Esophagus mucosa (tissue), 1 donor: Measurements from ENCODE around the gene RIPOR1. TPM values are rescaled to one million over a fixed set of nuclear protein-coding genes. Genes with fewer than 3 reads are reported as not detected.
A peak's percentile ranks its signal among the peaks of the same experiment; 100 is the strongest.
"Not testable (repeated sequence)": the region's sequence is repeated elsewhere in the genome, so short reads cannot be mapped to it uniquely, and the experiment has no call there.

ENCODE experiments used
- ATAC-seq: fragments of 200-7000 bp; cut with Tn5 transposase; one replicate; pipeline ENCODE4 v1.9.1; 2020
- total RNA-seq: library from RNA; stranded (reverse); gene quantifications from one replicate; pipeline ENCODE4 v1.2.4, GENCODE V29; 2023
- donor health status: DM: yes; HTN: yes; CAD: no.

The RIPOR1 gene
- 14.3 TPM for total RNA-seq

GRCh38 chr16:67528222-67528869 is at the start of gene RIPOR1:
RIPOR1 (plus strand) TSS chr16:67528829; CDS start chr16:67538447, 9,618 bp downstream.
- peak; percentile 8 for ATAC-seq

DNA sequence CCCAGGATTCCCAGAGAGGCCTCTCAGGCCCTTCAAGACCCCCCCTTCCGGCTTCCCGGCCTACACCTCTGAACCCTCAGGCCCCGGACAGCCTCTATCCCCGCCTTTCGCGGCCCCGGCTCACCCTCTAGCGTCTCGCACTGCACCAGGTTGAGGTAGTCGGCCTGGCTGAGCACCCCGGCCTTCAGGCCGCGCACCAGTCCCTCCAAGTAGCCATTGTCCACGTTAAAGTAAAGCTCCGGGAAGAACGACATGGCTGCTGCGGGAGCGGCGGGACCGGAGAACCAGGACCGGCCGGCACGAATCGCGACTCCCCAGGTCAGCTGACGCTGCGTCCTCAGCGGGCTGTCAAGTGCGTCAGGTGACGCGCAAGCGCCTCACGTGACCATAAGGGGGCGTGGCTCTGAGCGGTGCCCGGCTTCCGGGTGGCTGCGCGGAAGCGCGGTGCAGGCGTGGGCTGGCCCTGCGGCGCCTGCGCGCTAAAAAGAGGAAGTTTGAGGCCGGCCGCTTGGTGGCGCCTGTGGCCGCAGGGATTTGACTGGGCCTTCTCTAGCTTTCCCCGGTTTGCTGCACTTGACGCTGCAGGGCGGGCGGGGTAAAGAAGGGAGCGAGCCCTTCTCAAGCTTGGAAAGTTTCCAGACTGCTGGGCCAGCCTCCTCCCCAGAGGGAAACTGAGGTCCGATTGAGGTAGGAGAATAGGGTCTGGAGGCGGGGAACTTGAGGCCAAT is 47.6 kb upstream of the RIPOR1 start, which contains the start of gene ATP6V0D1:
Gene ATP6V0D1, minus strand, starts transcription at position 325 of the 728 bp plus-strand sequence. Its CDS starts 71 bp downstream, at position 254.
- ATAC-seq, result peak; percentile 95

DNA sequence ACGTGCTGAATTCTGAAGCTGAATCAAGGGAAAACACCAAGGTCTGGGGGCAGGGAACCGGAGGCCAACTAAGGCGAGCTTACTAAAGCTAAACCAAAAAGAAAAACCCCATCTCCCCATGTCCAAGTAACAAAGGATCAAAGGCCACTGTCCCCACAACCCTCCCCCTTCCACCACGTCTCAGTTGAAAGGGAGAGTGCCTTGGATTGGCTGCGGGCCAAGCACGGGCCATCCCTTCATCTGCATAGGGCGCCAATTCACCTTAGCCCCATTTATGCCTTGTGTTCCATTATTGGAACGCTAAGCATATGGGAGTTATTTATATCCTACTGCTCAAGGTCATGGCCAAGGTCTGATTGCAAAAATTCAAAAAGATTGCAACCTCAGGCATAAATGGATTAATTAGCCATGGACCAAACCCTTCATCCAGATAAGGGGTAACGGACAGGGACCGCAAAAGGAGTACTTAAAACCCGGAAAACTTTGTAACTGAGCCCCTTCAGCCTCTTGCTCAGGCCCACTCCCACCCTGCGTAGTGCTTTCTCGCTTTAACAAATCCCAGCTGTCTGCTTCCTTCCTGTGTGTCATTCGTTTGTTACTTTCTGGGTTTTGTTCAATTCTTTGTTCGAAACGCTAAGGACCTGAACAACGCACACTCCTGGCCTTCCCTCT is 46.9 kb upstream of the RIPOR1 start:
- ATAC-seq, result peak; percentile 5

- no peak for ATAC-seq
These were observed 46.2 kb upstream of the RIPOR1 start for GRCh38 chr16:67482233-67482924.

DNA sequence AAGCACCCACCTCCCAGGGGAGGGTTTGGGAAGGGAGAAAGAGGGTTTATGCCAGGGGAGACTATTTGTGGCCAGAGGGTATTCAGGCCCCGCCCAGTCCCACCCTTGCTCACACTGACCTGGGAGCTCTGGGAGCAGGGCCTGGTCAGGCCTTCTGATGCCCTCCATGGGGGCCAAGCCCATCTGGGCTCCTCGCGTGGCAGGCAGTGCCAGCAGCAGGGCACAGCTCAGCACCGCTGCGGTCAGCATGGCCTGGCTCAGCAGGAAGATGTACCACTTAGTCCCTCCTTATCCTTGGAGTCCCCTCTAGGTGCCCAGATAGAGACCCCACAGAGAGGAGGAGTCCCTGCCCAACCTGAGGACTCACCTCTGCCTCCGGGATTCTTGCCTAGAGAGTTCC is 45.5 kb upstream of the RIPOR1 start, which contains the start of gene AGRP:
Gene AGRP, minus strand, starts transcription at position 398 of the 400 bp plus-strand sequence. Its CDS starts 149 bp downstream, at position 249.
- no peak for ATAC-seq

DNA sequence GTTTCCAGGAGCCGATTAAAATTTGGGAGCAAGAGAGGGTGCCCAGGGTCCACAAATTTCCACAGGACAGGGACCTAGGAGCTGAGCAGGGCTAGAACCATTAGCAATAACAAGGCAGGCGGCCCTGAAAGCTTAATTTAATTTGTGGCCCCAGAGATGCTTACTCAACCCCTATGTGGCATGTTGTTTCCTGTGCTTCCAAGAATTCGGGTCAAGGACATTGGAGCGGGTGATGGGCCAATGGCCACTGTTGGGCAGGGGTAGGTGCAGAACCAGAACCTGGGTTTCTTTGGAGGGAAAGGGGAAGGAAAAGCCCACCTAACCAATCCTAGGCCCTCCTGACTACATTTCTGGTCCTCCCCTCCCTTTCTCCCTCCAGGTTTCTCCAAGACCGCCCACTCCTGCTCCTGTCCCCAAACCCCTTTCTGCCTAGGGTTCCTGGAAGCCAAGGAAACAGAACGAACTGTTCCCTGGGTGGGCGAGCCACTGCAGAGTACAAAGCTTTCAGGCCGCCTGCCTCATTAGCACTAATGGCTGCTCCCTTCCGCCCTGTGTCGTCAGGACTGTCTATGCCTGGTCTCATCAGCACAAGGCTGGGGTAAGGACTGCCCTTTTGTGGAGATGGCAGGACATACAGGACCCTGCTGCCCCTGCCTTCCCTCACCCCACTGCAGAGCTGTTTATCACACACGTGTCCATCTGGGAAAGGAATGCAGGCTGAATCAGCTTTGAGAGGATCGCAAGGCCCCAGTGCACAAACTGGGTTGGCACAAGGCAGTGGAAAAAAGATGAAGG is 44.7 kb upstream of the RIPOR1 start:
- ATAC-seq, result no peak

DNA sequence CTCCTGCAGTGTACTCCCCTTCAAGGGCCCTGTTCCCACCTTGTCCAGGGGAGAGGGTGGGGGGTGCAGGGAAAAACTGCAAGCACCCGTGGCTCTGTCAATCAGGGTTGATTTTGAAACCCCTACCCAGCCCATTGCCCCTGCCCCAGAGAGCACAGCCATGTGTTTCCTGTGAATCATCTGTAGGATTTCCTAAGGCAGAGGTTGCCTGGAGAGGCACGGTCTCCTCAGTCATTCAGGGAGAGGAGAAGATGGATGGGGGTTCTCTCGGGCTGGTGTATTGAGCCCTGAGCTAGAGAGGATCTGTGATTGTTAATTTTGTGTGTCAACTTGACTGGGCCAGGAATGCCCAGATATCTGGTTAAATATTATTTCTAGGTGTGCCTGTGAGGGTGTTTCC is 41.8 kb upstream of the RIPOR1 start:
- no peak for ATAC-seq

GRCh38 chr16:67487561-67487960 is 41.1 kb upstream of the RIPOR1 start:
- ATAC-seq, result not testable (repeated sequence)

DNA sequence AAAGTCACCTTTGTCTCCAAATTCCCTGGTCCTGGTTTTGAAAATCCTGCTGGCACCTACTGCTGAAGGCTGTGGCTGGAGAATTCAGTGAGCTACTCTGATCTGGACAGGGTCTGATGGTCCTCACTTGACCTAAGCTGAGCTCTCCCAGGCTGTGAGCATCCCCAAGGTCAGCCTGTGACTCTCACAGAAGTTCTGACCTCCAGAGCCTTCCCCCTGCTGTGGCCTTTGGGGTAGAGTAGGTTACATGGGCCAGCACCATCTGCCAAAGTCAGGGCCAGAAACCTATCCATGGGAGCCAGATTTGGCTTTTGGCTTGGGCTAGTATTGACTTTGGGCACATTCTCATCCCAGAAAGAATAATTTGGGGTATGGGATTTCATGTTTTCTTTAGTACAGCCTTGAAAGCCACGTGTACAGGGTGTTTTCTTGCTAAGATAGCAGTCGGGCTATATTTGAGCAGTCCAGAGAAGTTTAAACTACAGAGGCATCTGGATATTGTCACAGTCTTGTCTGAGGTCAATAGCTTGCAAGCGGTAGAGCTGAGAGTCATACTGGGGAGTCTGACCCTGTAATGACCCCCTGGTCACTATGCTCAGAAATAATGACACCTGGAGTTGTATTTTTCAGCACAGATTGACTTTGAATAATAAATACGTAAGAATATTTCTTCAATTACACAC is 39.1 kb upstream of the RIPOR1 start:
- no peak for ATAC-seq

DNA sequence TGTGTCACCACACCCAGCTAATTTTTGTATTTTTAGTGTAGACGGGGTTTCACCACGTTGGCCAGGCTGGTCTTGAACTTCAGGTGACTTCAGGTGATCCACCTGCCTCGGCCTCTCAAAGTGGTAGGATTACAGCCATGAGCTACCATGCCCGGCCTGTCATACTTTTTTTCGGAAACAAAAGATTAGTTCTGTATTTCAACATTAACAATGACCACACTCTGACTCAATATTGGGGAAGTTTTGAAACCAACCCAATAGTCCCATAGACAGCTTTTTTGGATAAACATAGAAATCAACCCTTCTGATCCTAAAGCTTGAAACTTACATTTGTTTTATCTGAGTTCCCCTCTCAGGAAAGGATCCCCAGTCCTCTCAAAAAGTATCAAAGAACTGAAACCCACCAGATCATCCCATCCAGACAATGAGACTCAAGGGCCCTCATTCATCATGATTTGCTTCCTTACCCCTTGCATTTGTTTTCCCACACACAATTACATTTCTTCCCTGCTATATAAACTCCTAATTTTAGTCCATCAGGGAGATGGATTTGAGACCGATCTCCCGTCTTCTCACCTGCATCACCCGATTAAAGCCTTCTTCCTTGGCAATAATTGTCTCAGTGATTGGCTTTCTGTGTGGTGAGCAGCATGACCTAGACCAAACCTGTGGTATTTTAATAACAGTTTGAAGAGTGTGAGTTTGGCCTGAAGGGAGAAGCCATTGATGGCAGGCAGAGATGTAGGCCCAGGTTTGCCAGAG is 38.1 kb upstream of the RIPOR1 start:
- peak; percentile 59 for ATAC-seq

- no peak for ATAC-seq
These were observed 29.5 kb upstream of the RIPOR1 start for GRCh38 chr16:67499106-67499505.

DNA sequence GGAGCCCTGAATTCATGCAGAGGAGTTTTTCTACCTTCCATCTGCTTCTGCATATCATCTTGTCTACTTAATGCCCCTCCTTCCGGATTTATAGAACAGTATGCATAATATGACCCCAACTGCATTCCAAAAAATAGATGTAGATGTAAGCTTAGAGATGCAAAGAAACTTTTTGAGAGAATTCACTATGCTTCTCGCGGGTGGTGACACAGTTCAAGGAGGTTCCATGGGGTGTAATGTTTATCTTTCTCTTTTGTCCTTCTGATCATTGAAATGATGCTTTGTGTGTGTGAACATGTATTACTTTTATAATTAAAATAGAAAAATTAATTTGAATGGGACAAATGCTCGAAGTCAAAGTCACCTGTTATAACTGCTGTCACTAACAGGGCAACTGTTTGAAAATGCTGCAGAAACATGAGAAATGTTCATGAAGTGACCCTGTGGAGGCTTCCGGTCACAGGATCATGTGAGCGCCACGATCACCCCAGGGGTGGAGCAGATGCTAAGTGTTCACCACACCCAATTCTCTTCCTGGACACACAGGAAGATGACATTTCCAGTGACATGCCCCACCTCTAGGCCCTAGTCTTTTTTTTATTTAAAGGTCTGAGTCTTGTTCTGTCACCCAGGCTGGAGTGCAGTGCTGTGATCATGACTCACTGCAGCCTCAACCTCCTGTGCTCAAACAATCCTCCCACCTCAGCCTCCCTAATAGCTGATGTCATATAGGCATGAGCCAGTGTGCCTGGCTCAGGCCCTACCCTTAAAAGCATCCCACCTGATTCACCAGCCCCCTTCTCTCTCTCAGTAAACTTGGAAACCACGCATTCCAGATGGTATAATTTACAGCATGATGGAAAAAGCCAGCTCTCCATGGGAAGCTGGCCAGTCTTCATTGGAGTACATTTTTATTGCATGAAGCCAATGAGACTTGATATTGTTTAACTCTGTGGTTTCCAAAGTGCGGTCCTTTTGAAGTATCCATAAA is 24.3 kb upstream of the RIPOR1 start:
- peak; percentile 85 for ATAC-seq

GRCh38 chr16:67506468-67506867 is 22.2 kb upstream of the RIPOR1 start:
- ATAC-seq, result no peak

- no peak for ATAC-seq
These were observed 19.6 kb upstream of the RIPOR1 start for GRCh38 chr16:67509016-67509415.

- not testable (repeated sequence) for ATAC-seq
These were observed 14.7 kb upstream of the RIPOR1 start for GRCh38 chr16:67513892-67514291.

- ATAC-seq, result peak; percentile 68
These were observed 14.2 kb upstream of the RIPOR1 start for GRCh38 chr16:67514382-67514828.

DNA sequence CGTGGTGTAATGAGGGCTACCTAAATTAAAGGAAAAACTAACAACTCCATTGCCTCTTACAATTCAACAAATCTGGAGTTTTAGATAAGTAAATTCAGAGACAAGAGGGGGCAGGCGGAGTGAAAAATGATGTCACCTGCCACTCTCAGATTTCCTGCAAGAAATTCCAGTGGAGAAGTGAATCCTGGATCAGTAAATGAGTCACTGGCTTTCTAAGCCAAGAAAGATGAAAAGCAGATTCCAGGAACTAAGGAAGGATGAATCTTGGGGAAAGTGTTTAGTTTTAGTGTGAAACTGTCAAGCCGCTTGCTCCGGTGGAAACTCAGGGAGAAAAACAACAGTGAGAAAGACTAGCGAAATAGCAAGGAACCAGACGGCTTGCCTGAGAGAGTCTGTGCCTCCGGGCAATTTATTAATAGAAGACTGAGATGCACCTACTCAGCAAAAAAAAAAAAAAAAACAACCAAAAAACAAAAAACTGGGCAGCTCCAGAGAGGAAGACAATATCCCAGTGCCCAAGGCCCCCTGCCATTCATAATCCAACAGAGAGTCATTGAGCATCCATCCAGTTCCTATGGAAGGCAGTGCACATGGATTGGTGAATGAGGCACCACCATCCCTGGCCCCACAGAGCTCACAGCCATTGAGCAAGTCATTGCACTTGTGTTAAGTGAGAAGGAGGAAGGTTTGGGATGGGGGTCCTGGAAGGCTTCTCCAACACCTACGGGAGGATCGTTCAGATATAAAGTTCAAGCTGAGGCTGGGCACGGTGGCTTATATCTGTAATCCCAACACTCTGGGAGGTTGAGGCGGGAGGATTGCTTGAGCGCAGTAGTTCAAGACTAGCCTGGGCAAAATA is 12.1 kb upstream of the RIPOR1 start:
- no peak for ATAC-seq

- ATAC-seq, result no peak
These were observed 11.5 kb upstream of the RIPOR1 start for GRCh38 chr16:67517155-67517445.
